NCI-H2227 (cell line): Measurements from ENCODE around the gene STXBP5.

Source experiments
- DNase-seq: peaks from one replicate; lab custom pipeline; 2025; ENCODE audit not compliant: unreplicated experiment; lab: John Stamatoyannopoulos, UW

The STXBP5 gene

GRCh38 chr6:147204060-147204785 lies at the start of gene STXBP5:
STXBP5 (plus strand) TSS chr6:147204417; CDS start chr6:147204533, 116 bp downstream.
- peak; percentile 44 for DNase-seq

- no peak for DNase-seq
Measured at GRCh38 chr6:147154454-147154853, 49.8 kb upstream of the STXBP5 start.

- no peak for DNase-seq
Measured at GRCh38 chr6:147156218-147156617, 48.0 kb upstream of the STXBP5 start.

- no peak for DNase-seq
Measured at GRCh38 chr6:147156799-147157382, 47.3 kb upstream of the STXBP5 start.

- no peak for DNase-seq
Measured at GRCh38 chr6:147157930-147158329, 46.3 kb upstream of the STXBP5 start.

- no peak for DNase-seq
Measured at GRCh38 chr6:147158881-147159280, 45.3 kb upstream of the STXBP5 start.

GRCh38 chr6:147159536-147160374 lies 44.5 kb upstream of the STXBP5 start:
- no peak for DNase-seq

GRCh38 chr6:147160593-147160992 lies 43.6 kb upstream of the STXBP5 start:
- no peak for DNase-seq

GRCh38 chr6:147161253-147161973 lies 42.8 kb upstream of the STXBP5 start:
- DNase-seq: no peak

GRCh38 chr6:147161974-147162495 lies 42.2 kb upstream of the STXBP5 start:
- DNase-seq: no peak

- DNase-seq: no peak
Measured at GRCh38 chr6:147164761-147165160, 39.5 kb upstream of the STXBP5 start.

GRCh38 chr6:147166360-147166944 lies 37.8 kb upstream of the STXBP5 start:
- DNase-seq: no peak

GRCh38 chr6:147166992-147167391 lies 37.2 kb upstream of the STXBP5 start:
- no peak for DNase-seq

GRCh38 chr6:147167576-147168461 lies 36.4 kb upstream of the STXBP5 start:
- no peak for DNase-seq

GRCh38 chr6:147169529-147169928 lies 34.7 kb upstream of the STXBP5 start:
- DNase-seq: no peak

GRCh38 chr6:147170269-147170668 lies 33.9 kb upstream of the STXBP5 start:
- no peak for DNase-seq

- no peak for DNase-seq
Measured at GRCh38 chr6:147173140-147173539, 31.1 kb upstream of the STXBP5 start.

GRCh38 chr6:147173675-147174308 lies 30.4 kb upstream of the STXBP5 start:
- no peak for DNase-seq

GRCh38 chr6:147176795-147177194 lies 27.4 kb upstream of the STXBP5 start:
- no peak for DNase-seq
